HuH-7.5 (cell line): ENCODE data around the gene ADD1.

Experiments used
- DNase-seq: peaks from one replicate; pipeline ENCODE4 v3.0.0; 2011; ENCODE audit warnings: low spot score

ADD1 gene

GRCh38 chr4:2804973-2805501 is 38.6 kb upstream of the ADD1 start:
- DNase-seq = no peak

- DNase-seq = no peak
Measured at GRCh38 chr4:2805712-2806389, 37.8 kb upstream of the ADD1 start.

GRCh38 chr4:2806390-2807355 is 37.0 kb upstream of the ADD1 start:
- no peak for DNase-seq

GRCh38 chr4:2807571-2807970 is 36.1 kb upstream of the ADD1 start:
- no peak for DNase-seq

- DNase-seq = no peak
Measured at GRCh38 chr4:2808001-2808400, 35.6 kb upstream of the ADD1 start.

GRCh38 chr4:2809610-2810180 is 33.9 kb upstream of the ADD1 start:
- DNase-seq = no peak

- DNase-seq = no peak
Measured at GRCh38 chr4:2810388-2810787, 33.3 kb upstream of the ADD1 start.

GRCh38 chr4:2811830-2812611 is 31.6 kb upstream of the ADD1 start:
- no peak for DNase-seq

- DNase-seq = no peak
Measured at GRCh38 chr4:2812612-2813354, 30.9 kb upstream of the ADD1 start.

GRCh38 chr4:2813446-2814405 is 29.9 kb upstream of the ADD1 start:
- DNase-seq = no peak

GRCh38 chr4:2814627-2815270 is 28.9 kb upstream of the ADD1 start:
- no peak for DNase-seq

GRCh38 chr4:2816401-2816954 is 27.2 kb upstream of the ADD1 start:
- no peak for DNase-seq

- no peak for DNase-seq
Measured at GRCh38 chr4:2817137-2817536, 26.5 kb upstream of the ADD1 start.

GRCh38 chr4:2817701-2818350 is 25.8 kb upstream of the ADD1 start:
- no peak for DNase-seq

- no peak for DNase-seq
Measured at GRCh38 chr4:2818351-2818939, 25.2 kb upstream of the ADD1 start.

GRCh38 chr4:2819244-2820215 is 24.1 kb upstream of the ADD1 start:
- DNase-seq = no peak
